T47D (cell line): ENCODE measurements around the gene ANXA6.
A peak's percentile ranks its signal among the peaks of the same experiment; 100 is the strongest.

Source experiments
- DNase-seq, 2 experiments: peaks; one replicate each; pipeline versions ENCODE4 v3.0.0 to v3.0.0-alpha.2; 2011 to 2012; ENCODE audit warnings: low read depth in 1 of 2, low spot score in 1 of 2
- JUND ChIP-seq: IDR thresholded peaks from 2 replicates; pipeline ENCODE4 v1.6.1; 2012; ENCODE audit warnings: low read depth
- in situ Hi-C: cut with HindIII; loops from 2 replicates; pipeline ENCODE4 v1.10.0; 2016; ENCODE audit warnings: low sequenced_read_pairs, low pct_unique_long_range_greater_than_20kb

ANXA6 gene

GRCh38 chr5:151094852-151095245, 62.7 kb downstream of the ANXA6 start:
- in situ Hi-C loops = no loop called here
- DNase-seq = no peak
- TF ChIP-seq JUND = no peak

- TF ChIP-seq JUND = no peak
- in situ Hi-C loops = no loop called here
- peak in 1 of 2 experiments; percentile 45 for DNase-seq
These were observed 63.3 kb downstream of the ANXA6 start for GRCh38 chr5:151094030-151094851.

- in situ Hi-C loops = no loop called here
- DNase-seq = no peak
- TF ChIP-seq JUND = no peak
These were observed 64.1 kb downstream of the ANXA6 start for GRCh38 chr5:151093476-151093889.

DNA sequence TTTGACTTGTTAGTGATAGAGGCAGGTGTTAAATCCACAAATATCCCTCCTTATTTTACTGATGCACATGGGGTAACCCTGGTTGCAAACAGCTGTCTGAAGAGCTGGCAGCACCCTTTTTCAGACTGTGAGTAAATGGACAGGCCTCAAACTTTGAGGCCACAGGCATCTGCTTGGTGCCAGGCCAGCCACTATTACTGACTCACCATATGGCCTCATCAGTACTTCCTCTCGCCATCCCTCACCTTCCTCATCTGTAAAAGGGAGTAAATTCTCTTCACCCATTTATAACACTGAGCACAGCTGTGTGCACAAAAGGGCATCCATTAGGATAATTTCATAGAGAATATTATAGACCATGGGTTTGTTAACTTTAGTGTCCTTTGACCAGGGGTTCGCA, 64.8 kb downstream of the ANXA6 start:
- in situ Hi-C loops = no loop called here
- TF ChIP-seq JUND = no peak
- no peak for DNase-seq

DNA sequence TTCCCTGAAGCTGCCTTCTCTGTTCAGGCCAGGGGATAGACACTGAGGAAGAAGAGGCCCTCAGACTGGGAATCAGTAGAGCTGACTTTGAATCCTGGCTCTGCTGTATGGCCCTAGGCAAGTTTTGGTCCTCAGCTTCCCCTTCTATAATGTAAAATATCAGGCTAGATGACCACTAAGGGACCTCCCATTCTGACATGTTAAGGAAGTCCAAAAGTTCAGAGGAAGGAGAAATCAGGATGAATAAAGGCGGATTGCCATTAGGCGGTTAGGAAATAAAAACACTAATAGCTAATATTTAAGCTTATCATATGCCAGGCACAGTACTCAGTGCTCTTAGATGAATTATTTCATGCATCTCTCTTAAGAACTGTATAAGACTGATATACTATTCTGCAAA, 67.9 kb downstream of the ANXA6 start:
- DNase-seq = no peak
- no peak for TF ChIP-seq JUND
- in situ Hi-C loops = no loop called here

DNA sequence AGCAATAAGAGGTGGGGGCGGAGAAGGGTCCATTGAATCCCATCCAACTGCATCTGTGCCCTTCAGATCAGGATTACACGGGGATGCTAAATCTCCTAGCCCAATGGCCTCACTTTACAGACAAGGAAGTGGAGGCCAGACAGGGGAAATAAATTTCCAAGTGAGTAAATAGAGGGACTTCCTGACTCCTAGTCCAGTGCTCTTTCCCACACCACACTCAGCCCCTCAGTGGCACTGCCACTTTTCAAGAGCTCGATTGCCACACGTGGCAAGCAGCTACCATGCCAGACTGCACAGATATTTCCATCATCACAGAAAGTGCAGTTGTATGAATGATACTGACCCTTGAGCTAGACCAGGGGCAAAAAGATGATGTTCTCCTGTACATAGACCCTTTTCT, 68.6 kb downstream of the ANXA6 start:
- no peak for DNase-seq
- TF ChIP-seq JUND = no peak
- in situ Hi-C loops = no loop called here

DNA sequence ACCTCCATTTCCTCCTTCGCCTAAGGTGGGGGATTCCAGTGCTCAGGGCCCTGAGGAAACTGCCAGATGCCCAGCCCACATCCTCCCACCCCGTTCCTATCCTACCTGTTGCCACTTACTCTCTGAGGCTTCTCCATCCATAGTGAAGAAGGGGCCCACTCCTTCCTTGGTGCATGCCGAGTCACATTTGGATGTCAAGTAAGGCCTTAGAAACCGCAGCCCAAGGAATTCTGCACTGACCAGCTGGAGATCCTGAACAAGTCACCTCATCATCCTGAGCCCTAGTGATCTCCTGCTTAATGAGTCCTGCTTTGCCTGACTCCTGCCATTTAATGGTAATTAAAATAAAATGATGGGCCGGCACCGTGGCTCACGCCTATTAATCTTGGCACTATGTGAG, 70.1 kb downstream of the ANXA6 start:
- no peak for DNase-seq
- no peak for TF ChIP-seq JUND
- in situ Hi-C loops = no loop called here

- no peak for DNase-seq
- in situ Hi-C loops = no loop called here
- no peak for TF ChIP-seq JUND
These were observed 70.6 kb downstream of the ANXA6 start for GRCh38 chr5:151086905-151087360.

DNA sequence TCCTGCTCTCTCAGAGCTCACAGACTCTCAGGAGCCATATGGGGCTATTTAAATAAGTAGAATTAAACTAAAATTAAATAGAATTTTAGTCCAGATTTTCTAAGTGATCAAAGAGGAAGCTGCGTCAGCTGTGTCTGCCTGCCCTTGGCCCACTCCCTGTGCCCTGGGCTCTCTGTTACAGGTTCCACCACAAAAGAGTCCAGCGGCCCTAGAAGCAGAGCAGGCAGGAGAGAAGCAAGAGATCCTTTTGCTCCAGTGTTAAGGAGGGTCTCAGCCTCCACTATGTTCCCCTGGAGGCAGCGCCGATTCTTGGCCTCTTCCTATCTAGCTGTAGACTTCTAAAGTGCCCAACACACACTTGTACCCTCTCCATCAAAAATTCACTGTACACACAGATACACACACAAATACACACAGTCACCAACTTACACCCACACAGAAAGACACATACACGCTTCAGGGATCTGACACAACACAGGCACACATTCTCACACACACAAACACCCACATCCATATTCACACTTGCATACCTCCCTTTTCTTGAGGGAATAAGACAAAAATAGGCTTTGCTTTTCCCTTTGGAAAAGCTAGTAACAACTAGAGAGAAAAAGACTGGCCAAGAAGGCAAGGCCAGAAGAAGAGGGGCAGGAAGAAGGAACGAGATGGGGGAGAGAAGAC, 71.2 kb downstream of the ANXA6 start:
- no peak for TF ChIP-seq JUND
- no peak for DNase-seq
- in situ Hi-C loops = no loop called here

- no peak for DNase-seq
These were observed 72.0 kb downstream of the ANXA6 start for GRCh38 chr5:151085517-151086041.

DNA sequence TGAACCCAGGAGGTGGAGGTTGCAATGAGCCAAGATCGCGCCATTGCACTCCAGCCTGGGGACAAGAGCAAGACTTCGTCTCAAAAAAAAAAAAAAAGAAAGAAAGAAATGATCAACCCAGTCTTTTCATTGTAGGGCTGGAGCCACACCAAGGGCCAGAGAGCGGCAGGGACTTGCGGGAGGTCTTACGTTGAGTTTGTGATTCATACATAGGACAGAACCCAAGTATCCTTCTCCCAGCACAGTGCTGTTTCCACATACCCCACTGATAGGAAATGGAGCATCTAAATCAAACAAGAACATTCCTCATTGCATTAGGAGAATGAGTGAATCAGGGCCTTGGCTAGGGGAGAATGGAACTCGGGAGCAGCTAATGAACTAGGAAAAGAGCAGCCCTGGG, 73.2 kb downstream of the ANXA6 start:
- no peak for TF ChIP-seq JUND
- in situ Hi-C loops = no loop called here

More at GRCh38 chr5:151085517-151086041, 72.0 kb downstream of the ANXA6 start:
- in situ Hi-C loops = no loop called here
- TF ChIP-seq JUND = no peak

DNA sequence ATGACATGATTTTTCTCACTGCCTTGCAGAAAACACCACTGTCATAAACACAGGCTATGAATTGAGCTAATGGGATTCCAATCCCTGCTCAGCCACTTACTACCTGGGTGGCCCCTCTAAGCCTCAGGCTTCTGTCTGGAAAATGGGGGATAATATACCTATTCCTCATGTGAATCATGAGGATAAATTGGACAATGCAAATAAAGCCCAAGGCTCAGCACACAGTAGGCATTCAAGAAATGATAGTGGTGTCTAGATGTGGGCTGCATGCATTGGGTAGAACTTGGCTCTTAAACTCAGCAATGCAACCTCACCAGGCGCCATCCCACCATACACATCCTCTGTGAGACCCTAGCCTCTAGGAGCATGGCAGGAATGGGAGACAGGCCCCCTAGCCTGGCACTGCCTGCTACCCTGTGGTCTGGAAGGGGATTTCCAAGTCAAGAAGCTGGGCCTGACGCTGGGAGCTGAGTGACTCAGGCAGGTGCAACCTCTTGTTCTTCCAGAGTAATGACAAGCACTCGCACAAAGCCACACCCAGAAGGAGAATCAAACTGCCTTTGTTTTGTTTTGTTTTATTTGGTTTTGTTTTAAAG, 74.4 kb downstream of the ANXA6 start:
- in situ Hi-C loops = no loop called here
- no peak for DNase-seq
- TF ChIP-seq JUND = no peak

More for the DNA sequence above, 73.2 kb downstream of the ANXA6 start:
- no peak for DNase-seq
